Measurements from ENCODE around the gene GDPD1. TPM values are rescaled to one million over a fixed set of nuclear protein-coding genes. Genes with fewer than 3 reads are reported as not detected.

Gene GDPD1
- total and polyA plus RNA-seq, 4 donors: 0.45 to 1.4 (median 0.78) TPM

GRCh38 chr17:59244081-59244480, 23.8 kb downstream of the GDPD1 start:
- H3K27ac ChIP-seq (ENCODE audit: low read depth in 1 of 2, low read length in 2 of 2): no peak overlapping the region
- H3K27me3 ChIP-seq (ENCODE audit: control insufficient read depth in 4 of 4, insufficient read depth in 4 of 4, low read length in 3 of 4): no peaks in the 10 kb centered on the region
- no peaks in the 10 kb centered on the region for H3K36me3 ChIP-seq (ENCODE audit: control insufficient read depth in 4 of 4, insufficient read depth in 3 of 4, low read depth in 1 of 4, low read length in 3 of 4)
- no peak for TF ChIP-seq CTCF (IDR thresholded peaks at IDR 0.05; ENCODE audit: low read depth, low read length, missing input control)
- no peak for TF ChIP-seq JUND (IDR thresholded peaks at IDR 0.05)
- no peak for TF ChIP-seq EGR1 (IDR thresholded peaks at IDR 0.05; ENCODE audit: low read depth in 2 of 2)
- TF ChIP-seq RAD21 (IDR thresholded peaks at IDR 0.05): no peak
- TF ChIP-seq HNF4G (IDR thresholded peaks at IDR 0.05): no peak
- no peak for TF ChIP-seq HNF4A (conservative IDR thresholded peaks at IDR 0.05)
- no peak for TF ChIP-seq MAX (IDR thresholded peaks at IDR 0.05)
- TF ChIP-seq RXRA (IDR thresholded peaks at IDR 0.05): no peak
- no peak for TF ChIP-seq YY1 (IDR thresholded peaks at IDR 0.05)
- no peak for TF ChIP-seq TAF1 (conservative IDR thresholded peaks at IDR 0.05)
- no peak for DNase-seq (ENCODE audit: low spot score)
- no peak overlapping the region for H3K4me3 ChIP-seq (ENCODE audit: low read depth in 1 of 3, low read length in 3 of 3)
- no peaks in the 10 kb centered on the region for H3K9me3 ChIP-seq (ENCODE audit: control insufficient read depth in 4 of 4, low read length in 3 of 4)
- H3K9ac ChIP-seq (ENCODE audit: low read depth in 1 of 2, low read length in 2 of 2): no peak overlapping the region
- 89% methylated on average over 6 of the region's 6 CpGs for WGBS
- no peaks in the 10 kb centered on the region for H3K4me1 ChIP-seq (ENCODE audit: control insufficient read depth in 4 of 4, insufficient read depth in 4 of 4, low read length in 3 of 4)

- no peak overlapping the region for H3K4me3 ChIP-seq (ENCODE audit: low read depth in 1 of 3, low read length in 3 of 3)
- no peak for TF ChIP-seq HNF4G (IDR thresholded peaks at IDR 0.05)
- TF ChIP-seq ZBTB33 (IDR thresholded peaks at IDR 0.05): no peak
- TF ChIP-seq NR2F2 (IDR thresholded peaks at IDR 0.05): no peak
- TF ChIP-seq EGR1 (IDR thresholded peaks at IDR 0.05; ENCODE audit: low read depth in 2 of 2): no peak
- no peak for TF ChIP-seq RXRA (IDR thresholded peaks at IDR 0.05)
- no peak for TF ChIP-seq GABPA (IDR thresholded peaks at IDR 0.05 in 1 of 2, conservative IDR thresholded peaks at IDR 0.05 in 1 of 2)
- no peak for TF ChIP-seq HNF4A (conservative IDR thresholded peaks at IDR 0.05)
- no peak for TF ChIP-seq CTCF (IDR thresholded peaks at IDR 0.05; ENCODE audit: low read depth, low read length, missing input control)
- TF ChIP-seq FOXA2 (IDR thresholded peaks at IDR 0.05): no peak
- TF ChIP-seq REST (IDR thresholded peaks at IDR 0.05): no peak
- no peak for TF ChIP-seq YY1 (IDR thresholded peaks at IDR 0.05)
- no peak for TF ChIP-seq SP1 (IDR thresholded peaks at IDR 0.05)
- TF ChIP-seq TAF1 (conservative IDR thresholded peaks at IDR 0.05): no peak
Measured at GRCh38 chr17:59254742-59255141, 34.4 kb downstream of the GDPD1 start.

More at GRCh38 chr17:59254742-59255141, 34.4 kb downstream of the GDPD1 start:
- no peak overlapping the region for H3K27ac ChIP-seq (ENCODE audit: low read depth in 1 of 2, low read length in 2 of 2)
- WGBS: 58% methylated on average over 2 of the region's 2 CpGs
- no peaks in the 10 kb centered on the region for H3K27me3 ChIP-seq (ENCODE audit: control insufficient read depth in 4 of 4, insufficient read depth in 4 of 4, low read length in 3 of 4)
- H3K9ac ChIP-seq (ENCODE audit: low read depth in 1 of 2, low read length in 2 of 2): no peak overlapping the region
- no peaks in the 10 kb centered on the region for H3K4me1 ChIP-seq (ENCODE audit: control insufficient read depth in 4 of 4, insufficient read depth in 4 of 4, low read length in 3 of 4)
- DNase-seq (ENCODE audit: low spot score): no peak
- no peaks in the 10 kb centered on the region for H3K36me3 ChIP-seq (ENCODE audit: control insufficient read depth in 4 of 4, insufficient read depth in 3 of 4, low read depth in 1 of 4, low read length in 3 of 4)
- H3K9me3 ChIP-seq (ENCODE audit: control insufficient read depth in 4 of 4, low read length in 3 of 4): no peaks in the 10 kb centered on the region
